DND-41 (cell line): ENCODE measurements around the gene CFAP68.

Experiments
- ATAC-seq: fragments of 200-7000 bp; cut with Tn5 transposase; 3 replicates; pipeline ENCODE4 v1.9.1; 2021; ENCODE audit warnings: low read depth; ENCODE audit not compliant: insufficient read depth
- DNase-seq: peaks from one replicate; pipeline ENCODE4 v3.0.0-alpha.2; 2020
- H2AFZ ChIP-seq: 2 replicates; pipeline ENCODE4 v1.6.0; 2012; ENCODE audit warnings: low read depth, low read length
- H3K27ac ChIP-seq: 2 replicates; pipeline ENCODE4 v1.5.1; 2012; ENCODE audit warnings: low read length, inconsistent platforms
- H3K27me3 ChIP-seq: fragments of 200-600 bp; sonication (generic); 2 replicates; pipeline ENCODE4 v1.6.0; 2012; ENCODE audit warnings: low read length, mild to moderate bottlenecking, inconsistent platforms; ENCODE audit not compliant: insufficient read depth, poor library complexity
- H3K36me3 ChIP-seq: 2 replicates; pipeline ENCODE4 v1.5.1; 2012; ENCODE audit warnings: low read length, inconsistent platforms; ENCODE audit not compliant: insufficient read depth
- H3K4me1 ChIP-seq: 2 replicates; pipeline ENCODE4 v1.5.1; 2012; ENCODE audit warnings: mild to moderate bottlenecking, low read length; ENCODE audit not compliant: insufficient read depth
- H3K4me2 ChIP-seq: 2 replicates; pipeline ENCODE4 v1.6.0; 2012; ENCODE audit warnings: mild to moderate bottlenecking, moderate library complexity, low read length, inconsistent platforms; ENCODE audit not compliant: insufficient read depth
- H3K4me3 ChIP-seq, 2 experiments: fragments of 200-600 bp in 1 of 2; shearing (Covaris generic) in 1 of 2; 2 replicates each; pipeline ENCODE4 v1.5.1; 2012 to 2016; ENCODE audit warnings: inconsistent platforms in 2 of 2, low read length in 2 of 2, mild to moderate bottlenecking in 2 of 2, low read depth in 1 of 2, moderate library complexity in 1 of 2
- H3K79me2 ChIP-seq: 2 replicates; pipeline ENCODE4 v1.6.0; 2012; ENCODE audit warnings: low read length, inconsistent platforms; ENCODE audit not compliant: insufficient read depth
- H3K9ac ChIP-seq: 2 replicates; pipeline ENCODE4 v1.6.0; 2012; ENCODE audit warnings: low read depth, mild to moderate bottlenecking, inconsistent platforms, low read length, moderate library complexity
- H3K9me3 ChIP-seq: 2 replicates; pipeline ENCODE4 v1.5.1; 2012; ENCODE audit warnings: low read length, moderate library complexity, mild to moderate bottlenecking, inconsistent platforms; ENCODE audit not compliant: insufficient read depth, severe bottlenecking
- H4K20me1 ChIP-seq: 2 replicates; pipeline ENCODE4 v1.6.0; 2012; ENCODE audit warnings: low read length; ENCODE audit not compliant: insufficient read depth
- EZH2 ChIP-seq: IDR thresholded peaks from 3 replicates; pipeline ENCODE4 v1.6.1; 2012; ENCODE audit warnings: borderline replicate concordance, low read depth, mild to moderate bottlenecking, moderate library complexity, low read length, inconsistent platforms; ENCODE audit not compliant: severe bottlenecking
- TF ChIP-seq, protein P1 (sequence below): IDR thresholded peaks from 2 replicates; pipeline ENCODE4 v1.5.1; 2012; ENCODE audit warnings: borderline replicate concordance, low read length, moderate library complexity, mild to moderate bottlenecking; ENCODE audit not compliant: poor library complexity, severe bottlenecking; ENCODE audit errors: extremely low read depth

The CFAP68 gene

DNA sequence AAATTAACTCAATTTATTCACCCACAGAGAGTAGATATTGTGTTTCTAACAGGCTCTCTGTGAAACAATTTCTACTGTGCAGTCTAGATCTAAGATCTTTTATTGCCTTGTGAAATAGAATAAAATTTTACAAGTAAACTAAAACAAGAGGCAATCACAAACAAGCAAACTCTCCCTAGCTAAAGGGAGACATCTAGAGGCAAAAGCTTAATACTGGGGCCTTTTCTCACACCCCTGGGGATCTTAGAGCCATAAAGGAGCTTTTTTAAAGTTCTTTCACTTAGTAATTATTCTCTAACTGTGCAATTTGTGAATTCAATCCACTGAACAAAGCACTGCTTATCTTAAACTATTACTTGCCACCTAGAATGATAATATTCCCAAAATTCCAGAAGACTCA, 27.7 kb upstream of the CFAP68 start:
- no peak for ATAC-seq
- Histone ChIP-seq H2AFZ (no peak overlapping the region), H3K27me3 (no peaks in the 10 kb centered on the region), H3K36me3 (peaks cover 59% of the 10 kb centered on the region), H3K9ac (no peak overlapping the region), H3K27ac (no peak overlapping the region), H3K4me2 (no peak overlapping the region), H3K4me1 (no peaks in the 10 kb centered on the region), H4K20me1 (no peaks in the 10 kb centered on the region), H3K4me3 (no peak overlapping the region), H3K9me3 (no peaks in the 10 kb centered on the region), H3K79me2 (no peaks in the 10 kb centered on the region)
- DNase-seq = no peak
- TF ChIP-seq, protein P1, sequence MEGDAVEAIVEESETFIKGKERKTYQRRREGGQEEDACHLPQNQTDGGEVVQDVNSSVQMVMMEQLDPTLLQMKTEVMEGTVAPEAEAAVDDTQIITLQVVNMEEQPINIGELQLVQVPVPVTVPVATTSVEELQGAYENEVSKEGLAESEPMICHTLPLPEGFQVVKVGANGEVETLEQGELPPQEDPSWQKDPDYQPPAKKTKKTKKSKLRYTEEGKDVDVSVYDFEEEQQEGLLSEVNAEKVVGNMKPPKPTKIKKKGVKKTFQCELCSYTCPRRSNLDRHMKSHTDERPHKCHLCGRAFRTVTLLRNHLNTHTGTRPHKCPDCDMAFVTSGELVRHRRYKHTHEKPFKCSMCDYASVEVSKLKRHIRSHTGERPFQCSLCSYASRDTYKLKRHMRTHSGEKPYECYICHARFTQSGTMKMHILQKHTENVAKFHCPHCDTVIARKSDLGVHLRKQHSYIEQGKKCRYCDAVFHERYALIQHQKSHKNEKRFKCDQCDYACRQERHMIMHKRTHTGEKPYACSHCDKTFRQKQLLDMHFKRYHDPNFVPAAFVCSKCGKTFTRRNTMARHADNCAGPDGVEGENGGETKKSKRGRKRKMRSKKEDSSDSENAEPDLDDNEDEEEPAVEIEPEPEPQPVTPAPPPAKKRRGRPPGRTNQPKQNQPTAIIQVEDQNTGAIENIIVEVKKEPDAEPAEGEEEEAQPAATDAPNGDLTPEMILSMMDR = peak; percentile 37
- TF ChIP-seq EZH2 = no peak

GRCh38 chr11:111852103-111852502, 27.2 kb upstream of the CFAP68 start:
- no peak overlapping the region for H3K27ac ChIP-seq
- ATAC-seq = no peak
- peaks cover 57% of the 10 kb centered on the region for H3K36me3 ChIP-seq
- H3K4me3 ChIP-seq = no peak overlapping the region
- H3K27me3 ChIP-seq = no peaks in the 10 kb centered on the region
- no peaks in the 10 kb centered on the region for H4K20me1 ChIP-seq
- H3K4me2 ChIP-seq = no peak overlapping the region
- no peak for DNase-seq
- no peak overlapping the region for H2AFZ ChIP-seq
- no peaks in the 10 kb centered on the region for H3K79me2 ChIP-seq
- TF ChIP-seq, protein P1 = no peak
- no peak for TF ChIP-seq EZH2
- H3K4me1 ChIP-seq = no peaks in the 10 kb centered on the region
- no peak overlapping the region for H3K9ac ChIP-seq
- no peaks in the 10 kb centered on the region for H3K9me3 ChIP-seq

DNA sequence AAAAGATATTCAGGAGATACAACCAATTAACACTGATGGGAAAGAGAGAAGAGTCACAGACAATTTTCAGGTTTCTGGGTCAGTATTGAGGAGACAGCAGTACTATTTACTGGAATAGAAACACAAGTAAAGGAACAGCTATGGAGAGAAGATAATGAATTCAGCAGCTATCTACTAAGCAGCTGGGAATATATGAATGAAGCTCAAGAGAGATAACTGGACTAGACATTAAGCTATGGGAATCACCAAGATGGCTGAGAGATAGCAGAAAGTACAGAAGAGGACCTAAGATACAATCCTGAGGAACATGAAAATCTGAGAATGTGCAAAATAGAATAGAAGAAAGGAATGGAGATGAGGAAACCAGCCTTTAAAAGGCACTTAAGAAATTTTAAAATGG, 23.8 kb upstream of the CFAP68 start:
- peaks cover 60% of the 10 kb centered on the region for H3K36me3 ChIP-seq
- ATAC-seq = no peak

More for the DNA sequence above, 23.8 kb upstream of the CFAP68 start:
- Histone ChIP-seq H3K27ac (no peak overlapping the region), H3K9ac (no peak overlapping the region), H3K4me3 (no peak overlapping the region), H3K4me2 (no peak overlapping the region), H4K20me1 (no peaks in the 10 kb centered on the region), H3K9me3 (no peaks in the 10 kb centered on the region), H3K27me3 (no peaks in the 10 kb centered on the region), H3K4me1 (no peaks in the 10 kb centered on the region), H2AFZ (no peak overlapping the region), H3K79me2 (no peaks in the 10 kb centered on the region)
- DNase-seq = no peak
- TF ChIP-seq EZH2 = no peak
- TF ChIP-seq, protein P1 = no peak
